AG04450 (cell line): ENCODE results near the gene RTL9. TPM values are rescaled to one million over a fixed set of nuclear protein-coding genes. Genes with fewer than 3 reads are reported as not detected.

Experiments
- CTCF ChIA-PET: fragments of 300-600, 350-600 bp; formaldehyde crosslinking; extraction: SDS; loops from one replicate; lab custom pipeline; 2022; ENCODE audit warnings: antibody characterized with exemption, inconsistent platforms; lab: Charles Lee
- POLR2A ChIA-PET: fragments of 350-600 bp; formaldehyde crosslinking; extraction: SDS; loops from one replicate; lab custom pipeline; 2021; ENCODE audit warnings: antibody characterized with exemption, inconsistent platforms; lab: Yijun Ruan, JAX
- DNase-seq: peaks from one replicate; pipeline ENCODE4 v3.0.0-alpha.2; 2011; ENCODE audit warnings: low read depth, low spot score
- H3K27ac ChIP-seq: one replicate; pipeline ENCODE4 v1.5.1; 2012; ENCODE audit warnings: low read depth, low read length, control low read depth
- H3K27me3 ChIP-seq: one replicate; pipeline ENCODE4 v1.6.0; 2012; ENCODE audit warnings: low read length; ENCODE audit not compliant: control insufficient read depth, insufficient read depth
- H3K4me3 ChIP-seq: 2 replicates; pipeline ENCODE4 v1.5.1; 2011; ENCODE audit warnings: mild to moderate bottlenecking, low read depth, low read length, control low read depth
- H3K9me3 ChIP-seq: 2 replicates; pipeline ENCODE4 v1.5.1; 2012; ENCODE audit warnings: low read length; ENCODE audit not compliant: control insufficient read depth, insufficient read depth
- CTCF ChIP-seq: IDR thresholded peaks from 2 replicates; pipeline ENCODE4 v1.5.1; 2011; ENCODE audit warnings: low read depth, low read length, control low read depth, inconsistent platforms
- polyA plus RNA-seq: library from polyadenylated mRNA; depleted of rRNA; stranded (reverse); fragments of >200 nt; gene quantifications from 2 replicates; pipeline ENCODE4 v1.2.3, GENCODE V29; 2011

RTL9 gene
- polyA plus RNA-seq, 1 experiment: 0.12 TPM

DNA sequence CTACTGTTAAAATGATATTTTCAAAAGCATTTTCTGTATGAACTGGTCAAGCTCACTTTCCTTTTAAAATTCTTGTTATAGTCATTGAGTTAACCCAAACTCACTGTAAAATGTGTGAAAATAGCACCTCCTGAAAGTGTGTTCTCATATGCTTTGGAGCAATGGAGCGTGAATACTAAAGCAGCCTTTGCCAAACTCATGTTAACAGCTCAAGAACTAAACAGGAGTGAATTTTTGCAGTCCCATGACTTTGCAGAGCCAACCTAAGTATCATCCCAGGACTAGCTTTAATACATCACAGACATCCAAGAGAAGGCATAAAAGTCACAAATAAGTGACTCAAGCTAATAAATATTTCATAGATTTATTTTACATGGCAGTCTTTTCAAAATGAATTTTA lies 43.1 kb upstream of the RTL9 start:
- Histone ChIP-seq H3K27me3 (no peaks in the 10 kb centered on the region), H3K9me3 (no peaks in the 10 kb centered on the region; the same call in 1 of the 2 replicates), H3K27ac (no peak overlapping the region), H3K4me3 (peak overlapping the region; percentile 78)
- no peak for DNase-seq
- TF ChIP-seq CTCF: no peak
- CTCF ChIA-PET: interaction anchor here (0.5 to 1.0 kb wide), 2 partner anchors 149 to 157 kb away, joined by 3 read pairs; no protein-coding TSS in a partner anchor
- POLR2A ChIA-PET: interaction anchor here (1.2 to 1.7 kb wide), 2 partner anchors 27 to 96 kb away, joined by 3 to 4 read pairs; no protein-coding TSS in a partner anchor

- TF ChIP-seq CTCF: no peak
- Histone ChIP-seq H3K27ac (peak overlapping the region; percentile 77), H3K27me3 (no peaks in the 10 kb centered on the region), H3K9me3 (no peaks in the 10 kb centered on the region; the same call in 1 of the 2 replicates), H3K4me3 (peak overlapping the region; percentile 78)
- CTCF ChIA-PET: interaction anchor here (0.6 to 1.3 kb wide), 4 partner anchors 86 to 170 kb away, joined by 3 to 7 read pairs (median 4); no protein-coding TSS in a partner anchor
- POLR2A ChIA-PET: interaction anchor here (0.6 to 1.7 kb wide), 5 partner anchors 28 to 176 kb away, joined by 3 to 5 read pairs (median 3); no protein-coding TSS in a partner anchor
- no peak for DNase-seq
These were observed 42.1 kb upstream of the RTL9 start for GRCh38 chrX:110316351-110317060.

DNA sequence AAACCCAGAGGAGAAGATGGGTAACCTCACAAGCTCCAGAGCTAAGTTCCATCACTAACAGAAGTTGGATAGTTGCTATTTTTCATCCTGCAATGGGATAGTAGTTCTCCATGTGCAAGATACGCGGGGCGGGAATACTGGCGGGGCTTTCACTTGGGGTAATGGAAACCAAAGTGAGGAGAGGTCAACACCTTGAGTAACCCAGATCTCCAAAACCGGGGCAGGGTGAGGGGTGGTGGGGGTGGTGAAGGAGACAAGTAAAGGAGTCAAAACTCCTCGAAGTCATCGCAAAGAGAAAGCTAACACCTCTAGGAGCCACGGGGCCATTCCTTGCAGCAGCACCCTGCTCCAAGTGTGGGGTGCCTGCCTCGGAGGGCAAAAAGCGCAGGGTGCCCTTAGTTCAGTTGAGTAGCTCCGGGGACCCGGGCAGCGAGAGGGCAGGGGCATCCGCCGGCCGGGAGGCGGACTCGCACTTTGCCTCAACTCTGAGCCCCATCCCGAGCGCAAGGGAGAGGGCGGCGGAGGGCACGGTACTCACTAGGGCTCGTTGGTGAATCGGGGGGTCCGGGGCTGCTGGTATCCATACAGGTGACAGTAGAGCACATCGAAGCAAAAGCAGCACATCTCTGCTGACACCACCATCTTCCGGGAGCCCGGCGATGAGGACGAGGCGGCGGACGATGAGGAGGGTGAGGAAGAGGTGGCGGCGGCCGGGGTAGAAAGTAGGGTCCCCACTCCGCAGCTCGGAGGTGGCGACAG lies 41.4 kb upstream of the RTL9 start:
- no peak for DNase-seq
- peak overlapping the region; percentile 78 for H3K4me3 ChIP-seq
- no peaks in the 10 kb centered on the region for H3K27me3 ChIP-seq
- no peak for TF ChIP-seq CTCF
- CTCF ChIA-PET: interaction anchor here (0.6 to 1.3 kb wide), 4 partner anchors 86 to 170 kb away, joined by 3 to 7 read pairs (median 4); no protein-coding TSS in a partner anchor
- POLR2A ChIA-PET: interaction anchor here (0.7 to 1.3 kb wide), 6 partner anchors 29 to 126 kb away, joined by 3 to 9 read pairs (median 4); no protein-coding TSS in a partner anchor
- peak overlapping the region; percentile 77 for H3K27ac ChIP-seq
- no peaks in the 10 kb centered on the region; the same call in 1 of the 2 replicates for H3K9me3 ChIP-seq

GRCh38 chrX:110317820-110318663 lies 40.6 kb upstream of the RTL9 start, which contains the start of gene AMMECR1:
AMMECR1 (minus strand) TSS chrX:110318085; CDS start chrX:110318071, 14 bp downstream.
- CTCF ChIA-PET: interaction anchor here (0.6 to 1.3 kb wide), 2 partner anchors 158 to 171 kb away, joined by 3 to 4 read pairs; no protein-coding TSS in a partner anchor
- no peaks in the 10 kb centered on the region; the same call in 1 of the 2 replicates for H3K9me3 ChIP-seq
- no peaks in the 10 kb centered on the region for H3K27me3 ChIP-seq
- POLR2A ChIA-PET: interaction anchor here (0.6 to 1.3 kb wide), 5 partner anchors 30 to 280 kb away, joined by 3 to 9 read pairs (median 5); no protein-coding TSS in a partner anchor
- TF ChIP-seq CTCF: no peak
- peak; percentile 41 for DNase-seq
- peak within 1 kb of the TSS; percentile 78 for H3K4me3 ChIP-seq
- H3K27ac ChIP-seq: peak within 1 kb of the TSS; percentile 77
